GM23338 (cell line): ENCODE measurements around the gene DDX53. TPM values are rescaled to one million over a fixed set of nuclear protein-coding genes. Genes with fewer than 3 reads are reported as not detected.

Experiments used
- ATAC-seq: fragments of 200-7000 bp; cut with Tn5 transposase; 3 replicates; pipeline ENCODE4 v1.9.1; 2020
- DNase-seq: peaks from one replicate; pipeline ENCODE4 v3.0.0-alpha.2; 2015; ENCODE audit warnings: low spot score
- H2AFZ ChIP-seq: fragments of 200-600 bp; sonication (generic); 2 replicates; pipeline ENCODE4 v1.8.0; 2016; ENCODE audit warnings: antibody characterized with exemption, mild to moderate bottlenecking, moderate library complexity
- H3F3A ChIP-seq: fragments of 200-600 bp; sonication (generic); replicated peaks from 2 replicates; pipeline ENCODE4 v1.8.0; 2017; ENCODE audit warnings: antibody characterized with exemption, mixed run types, low read depth
- H3K27ac ChIP-seq: fragments of 200-600 bp; sonication (generic); 2 replicates; pipeline ENCODE4 v1.6.1; 2016; ENCODE audit warnings: low read depth
- H3K27me3 ChIP-seq: fragments of 200-600 bp; sonication (generic); 2 replicates; pipeline ENCODE4 v1.8.0; 2016; ENCODE audit warnings: mild to moderate bottlenecking, mixed run types, moderate library complexity; ENCODE audit not compliant: insufficient read depth
- H3K36me3 ChIP-seq: fragments of 200-600 bp; sonication (generic); 2 replicates; pipeline ENCODE4 v1.8.0; 2016; ENCODE audit warnings: mild to moderate bottlenecking; ENCODE audit not compliant: insufficient read depth
- H3K4me1 ChIP-seq: fragments of 200-600 bp; sonication (generic); 2 replicates; pipeline ENCODE4 v1.8.0; 2016; ENCODE audit warnings: mild to moderate bottlenecking, moderate library complexity; ENCODE audit not compliant: insufficient read depth
- H3K4me2 ChIP-seq: fragments of 200-600 bp; sonication (generic); 2 replicates; pipeline ENCODE4 v1.7.1; 2017; ENCODE audit warnings: mixed run types
- H3K4me3 ChIP-seq: fragments of 200-600 bp; sonication (generic); 2 replicates; pipeline ENCODE4 v1.6.1; 2016; ENCODE audit warnings: mixed run types
- H3K79me2 ChIP-seq: fragments of 200-600 bp; sonication (generic); replicated peaks from 2 replicates; pipeline ENCODE4 v1.8.0; 2017; ENCODE audit warnings: mild to moderate bottlenecking; ENCODE audit not compliant: insufficient read depth
- H3K9me2 ChIP-seq: fragments of 200-600 bp; sonication (generic); 2 replicates; pipeline ENCODE4 v1.8.0; 2017; ENCODE audit not compliant: insufficient read depth
- H4K20me1 ChIP-seq: fragments of 200-600 bp; sonication (generic); replicated peaks from 2 replicates; pipeline ENCODE4 v1.8.0; 2017; ENCODE audit warnings: mild to moderate bottlenecking; ENCODE audit not compliant: insufficient read depth
- H3K27ac Mint-ChIP-seq: 2 replicates; pipeline ENCODE4 v1.8.0; 2020; ENCODE audit warnings: inconsistent platforms, mild to moderate bottlenecking, moderate library complexity, mixed read lengths
- H3K27me3 Mint-ChIP-seq: 3 replicates; pipeline ENCODE4 v1.8.0; 2022; ENCODE audit warnings: low read depth, mild to moderate bottlenecking, moderate library complexity, mixed read lengths, inconsistent platforms; ENCODE audit not compliant: insufficient read depth, poor library complexity
- H3K36me3 Mint-ChIP-seq: 3 replicates; pipeline ENCODE4 v1.8.0; 2021; ENCODE audit warnings: low read depth, mild to moderate bottlenecking, inconsistent platforms, moderate library complexity, mixed read lengths
- H3K4me1 Mint-ChIP-seq: 3 replicates; pipeline ENCODE4 v1.8.0; 2020; ENCODE audit warnings: mild to moderate bottlenecking, inconsistent platforms, mixed read lengths
- H3K4me3 Mint-ChIP-seq: 3 replicates; pipeline ENCODE4 v1.8.0; 2021; ENCODE audit warnings: moderate library complexity, mild to moderate bottlenecking, inconsistent platforms, mixed read lengths
- H3K9me3 Mint-ChIP-seq: 3 replicates; pipeline ENCODE4 v1.8.0; 2020; ENCODE audit warnings: moderate library complexity, mild to moderate bottlenecking, inconsistent platforms, mixed read lengths
- CREB1 ChIP-seq: fragments of 250-450 bp; sonication (Bioruptor Pico); IDR thresholded peaks from 2 replicates; pipeline ENCODE4 v1.5.0; 2020; ENCODE audit warnings: low read depth, mild to moderate bottlenecking, moderate library complexity
- CTCF ChIP-seq, 2 experiments: fragments of 200-600 bp in 1 of 2; sonication (generic) in 1 of 2; conservative IDR thresholded peaks; 2 replicates each; pipeline versions ENCODE4 v1.5.1 to v1.6.1; 2016 to 2017; ENCODE audit warnings: antibody characterized with exemption in 2 of 2, low read depth in 2 of 2, mild to moderate bottlenecking in 2 of 2, moderate library complexity in 1 of 2
- ETS1 ChIP-seq: IDR thresholded peaks from 2 replicates; pipeline ENCODE4 v1.6.1; 2016; ENCODE audit warnings: antibody characterized with exemption
- EZH2phosphoT487 ChIP-seq: fragments of 200-600 bp; sonication (generic); IDR thresholded peaks from one replicate; pipeline ENCODE4 v1.8.1; 2018; ENCODE audit warnings: antibody characterized with exemption; ENCODE audit not compliant: unreplicated experiment
- JUNB ChIP-seq: IDR thresholded peaks from one replicate; pipeline ENCODE4 v1.6.1; 2016; ENCODE audit warnings: antibody characterized with exemption; ENCODE audit not compliant: unreplicated experiment
- NANOG ChIP-seq: IDR thresholded peaks from 2 replicates; pipeline ENCODE4 v1.6.1; 2016; ENCODE audit warnings: antibody characterized with exemption, borderline replicate concordance
- POLR2AphosphoS5 ChIP-seq: IDR thresholded peaks from 2 replicates; pipeline ENCODE4 v1.6.1; 2016; ENCODE audit warnings: antibody characterized with exemption, low read depth
- REST ChIP-seq: IDR thresholded peaks from one replicate; pipeline ENCODE4 v1.6.1; 2018; ENCODE audit warnings: antibody characterized with exemption; ENCODE audit not compliant: unreplicated experiment
- STAT1 ChIP-seq: IDR thresholded peaks from one replicate; pipeline ENCODE4 v1.6.1; 2016; ENCODE audit warnings: antibody characterized with exemption; ENCODE audit not compliant: unreplicated experiment
- ZNF114 ChIP-seq: fragments of 250-450 bp; sonication (Bioruptor Pico); IDR thresholded peaks from 2 replicates; pipeline ENCODE4 v1.5.0; 2020; ENCODE audit warnings: mild to moderate bottlenecking, moderate library complexity
- ZNF331 ChIP-seq: fragments of 250-450 bp; sonication (Bioruptor Pico); IDR thresholded peaks from 2 replicates; pipeline ENCODE4 v1.5.0; 2020; ENCODE audit warnings: low read depth, mild to moderate bottlenecking, moderate library complexity
- ZNF462 ChIP-seq: fragments of 250-450 bp; sonication (Bioruptor Pico); IDR thresholded peaks from 2 replicates; pipeline ENCODE4 v1.5.0; 2020; ENCODE audit warnings: mild to moderate bottlenecking, moderate library complexity
- polyA plus RNA-seq: library from polyadenylated mRNA; unstranded; fragments of >200 nt; fragmentation: Nextera tagmentation; extraction: Ambion mirVana; gene quantifications from 2 replicates; pipeline ENCODE4 v1.2.1, GENCODE V29; 2016
- total RNA-seq: library from RNA; depleted of rRNA; stranded (reverse); fragments of >200 nt; shearing (Covaris generic); gene quantifications from 2 replicates; pipeline ENCODE4 v1.2.3, GENCODE V29; 2014

The DDX53 gene
- total and polyA plus RNA-seq, 2 experiments from 2014 or later, result 0.05 TPM; not detected in 1

- Mint-ChIP-seq H3K36me3 (no peaks in the 10 kb centered on the region), H3K4me1 (no peaks in the 10 kb centered on the region), H3K27ac (no peak overlapping the region), H3K27me3 (no peaks in the 10 kb centered on the region), H3K4me3 (no peak overlapping the region), H3K9me3 (no peaks in the 10 kb centered on the region)
- Histone ChIP-seq H2AFZ (no peak overlapping the region), H3K4me2 (no peak overlapping the region), H4K20me1 (no peaks in the 10 kb centered on the region), H3K4me1 (no peaks in the 10 kb centered on the region), H3K27me3 (no peaks in the 10 kb centered on the region), H3K9me2 (no peaks in the 10 kb centered on the region), H3K79me2 (no peaks in the 10 kb centered on the region), H3F3A (no peaks in the 10 kb centered on the region), H3K36me3 (no peaks in the 10 kb centered on the region), H3K27ac (no peak overlapping the region), H3K4me3 (no peak overlapping the region)
- ATAC-seq (no peak), DNase-seq (no peak)
- TF ChIP-seq ETS1 (no peak), CTCF (conservative IDR thresholded peaks at IDR 0.05; ENCODE audit: low read depth in 2 of 2) (no peak), ZNF331 (no peak), POLR2AphosphoS5 (no peak), NANOG (no peak), STAT1 (no peak), ZNF114 (CRISPR knock-in tag) (no peak), EZH2phosphoT487 (no peak), REST (no peak), ZNF462 (CRISPR knock-in tag) (no peak), CREB1 (no peak), JUNB (no peak)
Measured at GRCh38 chrX:22959204-22959920, 40.4 kb upstream of the DDX53 start.
